Neural progenitor cell (in vitro differentiated cells): ENCODE results near the gene TMIE. TPM values are rescaled to one million over a fixed set of nuclear protein-coding genes. Genes with fewer than 3 reads are reported as not detected.

Experiments
- DNase-seq: peaks from one replicate; pipeline ENCODE4 v3.0.0-alpha.2; 2016; ENCODE audit warnings: low spot score
- H2AFZ ChIP-seq: fragments of 200-600 bp; sonication (generic); replicated peaks from 2 replicates; pipeline ENCODE4 v1.6.1; 2016; ENCODE audit warnings: antibody characterized with exemption
- H3F3A ChIP-seq: fragments of 200-600 bp; sonication (generic); 2 replicates; pipeline ENCODE4 v1.6.1; 2016; ENCODE audit warnings: antibody characterized with exemption, low read depth
- H3K27ac ChIP-seq: fragments of 200-600 bp; sonication (generic); 2 replicates; pipeline ENCODE4 v1.5.1; 2016; ENCODE audit warnings: mild to moderate bottlenecking
- H3K27me3 ChIP-seq: fragments of 200-600 bp; sonication (generic); 2 replicates; pipeline ENCODE4 v1.6.1; 2016; ENCODE audit warnings: mild to moderate bottlenecking, moderate library complexity
- H3K36me3 ChIP-seq: fragments of 200-600 bp; sonication (generic); 2 replicates; pipeline ENCODE4 v1.5.1; 2016
- H3K4me1 ChIP-seq: fragments of 200-600 bp; sonication (generic); 2 replicates; pipeline ENCODE4 v1.6.1; 2016; ENCODE audit warnings: mixed run types
- H3K4me2 ChIP-seq: fragments of 200-600 bp; sonication (generic); 2 replicates; pipeline ENCODE4 v1.6.1; 2016
- H3K4me3 ChIP-seq: fragments of 200-600 bp; sonication (generic); 2 replicates; pipeline ENCODE4 v1.5.1; 2016
- H3K79me2 ChIP-seq: fragments of 200-600 bp; sonication (generic); 2 replicates; pipeline ENCODE4 v1.6.1; 2016; ENCODE audit warnings: low read depth
- H3K9ac ChIP-seq: fragments of 200-600 bp; sonication (generic); 2 replicates; pipeline ENCODE4 v1.6.1; 2016
- H3K9me3 ChIP-seq: fragments of 200-600 bp; sonication (generic); 2 replicates; pipeline ENCODE4 v1.5.1; 2016; ENCODE audit warnings: low read depth
- H4K20me1 ChIP-seq: fragments of 200-600 bp; sonication (generic); 2 replicates; pipeline ENCODE4 v1.6.1; 2016; ENCODE audit warnings: low read depth
- H3K27ac Mint-ChIP-seq: 3 replicates; pipeline ENCODE4 v1.8.0; 2021; ENCODE audit warnings: mixed read lengths
- H3K27me3 Mint-ChIP-seq: 2 replicates; pipeline ENCODE4 v1.8.0; 2022; ENCODE audit warnings: low read depth, mild to moderate bottlenecking, inconsistent platforms, moderate library complexity, mixed read lengths; ENCODE audit not compliant: insufficient read depth
- H3K36me3 Mint-ChIP-seq: 3 replicates; pipeline ENCODE4 v1.8.0; 2021; ENCODE audit warnings: mixed read lengths
- H3K4me1 Mint-ChIP-seq: 3 replicates; pipeline ENCODE4 v1.8.0; 2021; ENCODE audit warnings: mixed read lengths
- H3K4me3 Mint-ChIP-seq: 3 replicates; pipeline ENCODE4 v1.8.0; 2021; ENCODE audit warnings: mild to moderate bottlenecking, moderate library complexity, mixed read lengths
- H3K9me3 Mint-ChIP-seq: 3 replicates; pipeline ENCODE4 v1.8.0; 2020; ENCODE audit warnings: mixed read lengths
- CTCF ChIP-seq: fragments of 200-600 bp; sonication (generic); IDR thresholded peaks from 2 replicates; pipeline ENCODE4 v1.5.1; 2017; ENCODE audit warnings: antibody characterized with exemption, mild to moderate bottlenecking
- EZH2 ChIP-seq: fragments of 200-600 bp; sonication (generic); IDR thresholded peaks from 2 replicates; pipeline ENCODE4 v1.6.1; 2017; ENCODE audit warnings: antibody characterized with exemption, mild to moderate bottlenecking, moderate library complexity
- EZH2phosphoT487 ChIP-seq: fragments of 200-600 bp; sonication (generic); IDR thresholded peaks from 2 replicates; pipeline ENCODE4 v1.6.1; 2017; ENCODE audit warnings: antibody characterized with exemption
- small RNA-seq: library from RNA; depleted of rRNA; stranded (forward); fragments of <200 nt; gene quantifications from one replicate; pipeline ENCODE3, GENCODE V24; 2015
- total RNA-seq: library from RNA; depleted of rRNA; stranded (reverse); fragments of >200 nt; gene quantifications from 2 replicates; pipeline ENCODE4 v1.2.3, GENCODE V29; 2015; ENCODE audit warnings: low replicate concordance

TMIE gene
- total RNA-seq, 1 donor from 2014 or later, result not detected

DNA sequence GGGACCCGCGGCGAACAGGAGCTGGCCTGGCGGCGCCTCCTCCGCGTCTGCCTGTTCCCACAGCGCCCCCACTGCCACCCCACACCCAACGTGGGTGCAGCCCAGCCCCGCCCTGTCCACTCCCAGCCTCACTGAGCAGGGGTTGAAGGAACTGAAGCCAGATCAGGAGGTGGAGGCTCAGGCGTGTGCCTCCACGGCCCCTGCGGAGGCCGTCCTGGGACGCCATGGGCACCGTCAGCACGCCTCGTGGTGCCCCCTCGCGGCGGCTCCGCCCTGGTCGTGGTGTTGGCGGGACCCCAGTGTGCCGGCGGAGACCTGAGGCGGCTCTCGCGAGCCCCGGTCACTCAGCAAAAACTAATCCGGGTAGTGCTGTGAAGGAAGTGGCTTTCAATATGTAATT lies 55.5 kb downstream of the TMIE start:
- H3K27me3 ChIP-seq, result no peaks in the 10 kb centered on the region
- H3K27ac ChIP-seq, result no peak overlapping the region
- Mint-ChIP-seq H3K4me1 (peaks cover 15% of the 10 kb centered on the region), H3K27ac (no peak overlapping the region), H3K36me3 (no peaks in the 10 kb centered on the region), H3K4me3 (no peak overlapping the region), H3K9me3 (no peaks in the 10 kb centered on the region), H3K27me3 (peaks cover 8% of the 10 kb centered on the region)
- H3K4me2 ChIP-seq, result no peak overlapping the region
- no peak for TF ChIP-seq EZH2
- no peak for TF ChIP-seq EZH2phosphoT487
- TF ChIP-seq CTCF, result no peak
- no peak overlapping the region for H2AFZ ChIP-seq
- H3K36me3 ChIP-seq, result no peaks in the 10 kb centered on the region
- no peaks in the 10 kb centered on the region for H3K79me2 ChIP-seq
- no peak overlapping the region for H3K9ac ChIP-seq
- DNase-seq, result no peak
- H3K4me3 ChIP-seq, result no peak overlapping the region
- no peaks in the 10 kb centered on the region for H3K9me3 ChIP-seq
- peaks cover 7% of the 10 kb centered on the region for H3K4me1 ChIP-seq
- no peaks in the 10 kb centered on the region for H3F3A ChIP-seq
- H4K20me1 ChIP-seq, result no peaks in the 10 kb centered on the region

DNA sequence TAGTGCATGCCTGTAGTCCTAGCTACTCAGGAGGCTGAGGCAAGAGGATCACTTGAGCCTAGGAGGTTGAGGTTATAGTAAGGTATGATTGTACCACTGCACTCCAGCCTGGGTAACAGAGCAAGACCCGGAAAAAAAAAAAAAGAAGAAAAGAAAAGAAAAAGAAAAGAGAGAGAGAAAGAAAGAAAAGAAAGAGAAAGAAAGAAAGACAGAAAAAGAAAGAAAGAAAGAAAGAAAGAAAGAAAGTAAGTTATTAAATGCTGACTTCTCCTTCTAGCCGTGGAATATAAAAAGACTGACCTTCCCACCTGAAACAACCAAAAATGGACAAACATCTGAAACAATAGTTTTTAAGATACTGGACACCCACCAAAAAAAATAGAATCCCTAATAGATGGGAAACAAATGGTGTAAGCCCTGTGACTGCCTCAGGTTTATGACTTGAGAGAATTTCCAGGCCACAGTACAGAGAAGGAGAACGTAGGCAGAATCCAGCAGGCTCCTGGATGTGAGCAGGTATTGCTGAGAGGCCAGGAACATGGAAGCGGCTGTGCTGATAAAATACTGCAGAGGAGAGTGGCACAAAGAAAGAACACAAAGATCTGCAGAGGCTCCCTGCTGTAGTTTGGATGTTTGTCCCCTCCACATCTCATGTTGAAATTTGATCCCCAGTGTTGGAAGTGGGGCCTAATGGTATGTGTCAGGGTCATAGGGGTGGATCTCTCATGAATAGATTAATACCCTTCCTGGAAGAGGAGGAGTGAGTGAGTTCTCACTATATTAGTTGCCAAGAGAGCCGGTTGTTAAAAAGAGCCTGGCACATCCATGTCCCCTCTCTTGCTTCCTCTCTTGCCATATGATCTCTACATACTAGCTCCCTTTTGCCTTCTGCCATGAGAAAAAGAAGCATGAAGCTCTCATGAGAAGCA lies 58.3 kb downstream of the TMIE start:
- Histone ChIP-seq H3F3A (no peaks in the 10 kb centered on the region), H3K36me3 (no peaks in the 10 kb centered on the region), H3K9me3 (no peaks in the 10 kb centered on the region), H3K79me2 (no peaks in the 10 kb centered on the region), H3K27me3 (no peaks in the 10 kb centered on the region), H3K9ac (no peak overlapping the region), H3K4me3 (no peak overlapping the region), H3K4me2 (no peak overlapping the region), H3K4me1 (peaks cover 7% of the 10 kb centered on the region), H3K27ac (no peak overlapping the region), H2AFZ (peak overlapping the region; percentile 54), H4K20me1 (no peaks in the 10 kb centered on the region)
- TF ChIP-seq EZH2 (no peak), EZH2phosphoT487 (no peak), CTCF (no peak)
- Mint-ChIP-seq H3K4me1 (peaks cover 15% of the 10 kb centered on the region), H3K4me3 (no peak overlapping the region), H3K27ac (peak overlapping the region; percentile 27), H3K36me3 (no peaks in the 10 kb centered on the region), H3K9me3 (peaks cover 17% of the 10 kb centered on the region), H3K27me3 (peaks cover 8% of the 10 kb centered on the region)
- DNase-seq, result peak; percentile 10

Small RNAs within 50 kb of the gene (small RNA-seq; reads per million reads assigned to genes)
- gene PRSS45, result not detected

Other genes with a start within 250 kb of the TMIE start
- gene LTF, start 236.5 kb upstream of the TMIE start, total RNA-seq, result not detected in 2 replicates
- gene RTP3, start 203.4 kb upstream of the TMIE start, total RNA-seq, result not detected in 2 replicates
- gene LRRC2, start 135.1 kb upstream of the TMIE start, total RNA-seq, result not detected in 2 replicates
- gene FAM240A, start 88.9 kb upstream of the TMIE start, total RNA-seq, result not detected in 2 replicates
- gene ALS2CL, start 7.7 kb upstream of the TMIE start, total RNA-seq, result 0.71 and 1.3 TPM in 2 replicates
- gene PRSS50, start 16.5 kb downstream of the TMIE start, total RNA-seq, result 0.28 and 1.9 TPM in 2 replicates
- not detected in 2 replicates for gene MYL3, start 162.1 kb downstream of the TMIE start, total RNA-seq
- 0.43 TPM in 1 of 2 replicates, not detected in the other for gene PTH1R, start 176.3 kb downstream of the TMIE start, total RNA-seq